Measurements from ENCODE around the gene RPTOR.

Gene RPTOR

GRCh38 chr17:80990921-80991644, 446.4 kb downstream of the RPTOR start:
- no peak for DNase-seq

GRCh38 chr17:80991645-80992076, 447.0 kb downstream of the RPTOR start, which contains the start of gene CHMP6:
CHMP6 (plus strand) TSS chr17:80991841; CDS start chr17:80991919, 78 bp downstream.
- DNase-seq = peak; percentile 69 to 77

GRCh38 chr17:80992077-80992947, 447.7 kb downstream of the RPTOR start:
- no peak for DNase-seq

- no peak for DNase-seq
Measured at GRCh38 chr17:80992948-80993624, 448.4 kb downstream of the RPTOR start.

GRCh38 chr17:80995131-80995530, 450.5 kb downstream of the RPTOR start:
- DNase-seq = no peak

- DNase-seq = no peak
Measured at GRCh38 chr17:80996422-80997305, 452.0 kb downstream of the RPTOR start.

- DNase-seq = no peak
Measured at GRCh38 chr17:80997424-80998117, 452.9 kb downstream of the RPTOR start.

GRCh38 chr17:80998118-80998747, 453.6 kb downstream of the RPTOR start:
- no peak for DNase-seq

GRCh38 chr17:80998748-80999535, 454.3 kb downstream of the RPTOR start:
- DNase-seq = no peak

GRCh38 chr17:80999536-81000333, 455.1 kb downstream of the RPTOR start:
- no peak for DNase-seq

- DNase-seq = no peak
Measured at GRCh38 chr17:81000334-81000630, 455.6 kb downstream of the RPTOR start.

- no peak for DNase-seq
Measured at GRCh38 chr17:81000631-81001357, 456.2 kb downstream of the RPTOR start.

- no peak for DNase-seq
Measured at GRCh38 chr17:81002013-81002384, 457.4 kb downstream of the RPTOR start.

- no peak for DNase-seq
Measured at GRCh38 chr17:81002409-81003361, 458.0 kb downstream of the RPTOR start.

GRCh38 chr17:81003711-81004475, 459.3 kb downstream of the RPTOR start:
- DNase-seq = no peak

GRCh38 chr17:81006891-81007290, 462.3 kb downstream of the RPTOR start:
- DNase-seq = no peak

GRCh38 chr17:81008140-81008539, 463.5 kb downstream of the RPTOR start:
- DNase-seq = no peak

Measured in CD4-positive, alpha-beta T cell treated with Interleukin-4 for 1 hour (primary cell).